Lung (tissue), 12 donors: Measurements from ENCODE around the gene PTPRD. TPM values are rescaled to one million over a fixed set of nuclear protein-coding genes. Genes with fewer than 3 reads are reported as not detected.
A peak's percentile ranks its signal among the peaks of the same experiment; 100 is the strongest.

ENCODE experiments used
- ATAC-seq: fragments of 200-7000 bp; cut with Tn5 transposase; one replicate; pipeline ENCODE4 v1.9.1; 2020; ENCODE audit warnings: moderate number of reproducible peaks; ENCODE audit not compliant: insufficient read depth, low FRiP score
- DNase-seq, 3 donors: peaks; one replicate each; pipeline ENCODE4 v3.0.0-alpha.2; 2013 to 2017
- H3K27ac ChIP-seq, 2 donors: one replicate each; pipeline ENCODE4 v1.5.1; 2013; ENCODE audit warnings: mild to moderate bottlenecking in 2 of 2, moderate library complexity in 2 of 2, control low read depth in 1 of 2, inconsistent platforms in 1 of 2, low read depth in 1 of 2, low read length in 1 of 2
- H3K27me3 ChIP-seq, 3 donors: one replicate each; pipeline ENCODE4 v1.5.1; 2013; ENCODE audit warnings: low read length in 2 of 3; ENCODE audit not compliant: control insufficient read depth in 3 of 3, insufficient read depth in 3 of 3
- H3K36me3 ChIP-seq, 4 donors: one replicate each; pipeline ENCODE4 v1.5.1; 2013; ENCODE audit warnings: low read length in 4 of 4, mild to moderate bottlenecking in 1 of 4, moderate library complexity in 1 of 4; ENCODE audit not compliant: control insufficient read depth in 4 of 4, insufficient read depth in 4 of 4
- H3K4me1 ChIP-seq, 5 donors: one replicate each; pipeline ENCODE4 v1.5.1; 2013; ENCODE audit warnings: low read length in 5 of 5, mild to moderate bottlenecking in 2 of 5, moderate library complexity in 1 of 5; ENCODE audit not compliant: control insufficient read depth in 5 of 5, insufficient read depth in 5 of 5
- H3K4me3 ChIP-seq: one replicate; pipeline ENCODE4 v1.5.1; 2013; ENCODE audit warnings: mild to moderate bottlenecking, control low read depth, moderate library complexity
- H3K9ac ChIP-seq, 2 donors: one replicate each; pipeline ENCODE4 v1.5.1; 2013; ENCODE audit warnings: low read length in 2 of 2, control low read depth in 1 of 2; ENCODE audit not compliant: insufficient read depth in 1 of 2
- H3K9me3 ChIP-seq, 4 donors: one replicate each; pipeline ENCODE4 v1.5.1; 2013; ENCODE audit warnings: low read length in 3 of 4, mild to moderate bottlenecking in 1 of 4, moderate library complexity in 1 of 4; ENCODE audit not compliant: control insufficient read depth in 4 of 4, insufficient read depth in 3 of 4
- WGBS, 2 donors: extraction: QIAGEN DNeasy Blood & Tissue Kit; methylation state at CpG; one replicate each; pipeline ENCODE4 v1.1.7; 2013; 5-methylcytosine and 5-hydroxymethylcytosine counted together
- polyA plus RNA-seq, 2 donors: library from polyadenylated mRNA; stranded (reverse); fragments of 200-250 nt; gene quantifications; one replicate each; pipeline ENCODE4 v1.2.1, GENCODE V29; 2013
- total RNA-seq, 2 donors: library from RNA; depleted of rRNA in 1 of 2; stranded (reverse); fragments of >200 nt in 1 of 2; gene quantifications; one replicate each; pipeline ENCODE4 v1.2.1, GENCODE V29; 2014 to 2021
- TF ChIP-seq, protein P1 (sequence below): IDR thresholded peaks from 2 replicates; pipeline ENCODE4 v1.5.1; 2012; ENCODE audit warnings: mild to moderate bottlenecking; ENCODE audit errors: control extremely low read depth, extremely low read depth
- donor health status: control.
- donor health status: control.
- donor health status: Bipolar disorder and iron deficiency.
- donor health status: healthy.
- donor health status: DM: yes; HTN: yes; CAD: no.

The PTPRD gene
- total and polyA plus RNA-seq, 4 donors = 1.9 to 145 (median 13.7) TPM

DNA sequence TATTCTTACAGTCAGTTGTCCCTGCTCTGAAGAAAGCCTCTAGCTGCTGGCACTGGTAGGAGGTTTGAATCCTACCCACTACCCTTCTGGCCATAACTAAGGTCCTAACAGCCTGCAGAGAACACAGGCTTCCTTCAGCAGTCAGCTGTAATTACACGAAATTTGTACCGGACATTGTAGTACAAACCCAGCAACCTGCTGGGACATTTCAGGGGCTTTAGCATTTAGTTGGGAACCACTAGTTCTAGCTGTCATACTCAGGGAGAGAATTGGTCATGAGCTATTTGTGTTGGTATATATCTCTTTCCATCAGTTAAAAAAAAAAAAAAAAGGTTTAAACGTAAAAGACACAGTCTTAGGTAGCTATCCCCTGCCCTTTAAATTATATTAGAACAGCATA, 1743.0 kb downstream of the PTPRD start:
- DNase-seq (no peak), ATAC-seq (no peak)
- Histone ChIP-seq H3K36me3 (no peaks in the 10 kb centered on the region), H3K27me3 (peaks cover 0 to 2% (median 0%) of the 10 kb centered on the region in 3 donors), H3K4me3 (no peak overlapping the region), H3K9me3 (peaks cover 0 to 2% (median 0%) of the 10 kb centered on the region in 4 donors), H3K4me1 (peaks cover 0 to 14% (median 0%) of the 10 kb centered on the region in 5 donors), H3K9ac (no peak overlapping the region), H3K27ac (no peak overlapping the region)
- 90 to 97% methylated on average over 3 of the region's 3 CpGs for WGBS, 2 donors
- TF ChIP-seq, protein P1, sequence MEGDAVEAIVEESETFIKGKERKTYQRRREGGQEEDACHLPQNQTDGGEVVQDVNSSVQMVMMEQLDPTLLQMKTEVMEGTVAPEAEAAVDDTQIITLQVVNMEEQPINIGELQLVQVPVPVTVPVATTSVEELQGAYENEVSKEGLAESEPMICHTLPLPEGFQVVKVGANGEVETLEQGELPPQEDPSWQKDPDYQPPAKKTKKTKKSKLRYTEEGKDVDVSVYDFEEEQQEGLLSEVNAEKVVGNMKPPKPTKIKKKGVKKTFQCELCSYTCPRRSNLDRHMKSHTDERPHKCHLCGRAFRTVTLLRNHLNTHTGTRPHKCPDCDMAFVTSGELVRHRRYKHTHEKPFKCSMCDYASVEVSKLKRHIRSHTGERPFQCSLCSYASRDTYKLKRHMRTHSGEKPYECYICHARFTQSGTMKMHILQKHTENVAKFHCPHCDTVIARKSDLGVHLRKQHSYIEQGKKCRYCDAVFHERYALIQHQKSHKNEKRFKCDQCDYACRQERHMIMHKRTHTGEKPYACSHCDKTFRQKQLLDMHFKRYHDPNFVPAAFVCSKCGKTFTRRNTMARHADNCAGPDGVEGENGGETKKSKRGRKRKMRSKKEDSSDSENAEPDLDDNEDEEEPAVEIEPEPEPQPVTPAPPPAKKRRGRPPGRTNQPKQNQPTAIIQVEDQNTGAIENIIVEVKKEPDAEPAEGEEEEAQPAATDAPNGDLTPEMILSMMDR = no peak

DNA sequence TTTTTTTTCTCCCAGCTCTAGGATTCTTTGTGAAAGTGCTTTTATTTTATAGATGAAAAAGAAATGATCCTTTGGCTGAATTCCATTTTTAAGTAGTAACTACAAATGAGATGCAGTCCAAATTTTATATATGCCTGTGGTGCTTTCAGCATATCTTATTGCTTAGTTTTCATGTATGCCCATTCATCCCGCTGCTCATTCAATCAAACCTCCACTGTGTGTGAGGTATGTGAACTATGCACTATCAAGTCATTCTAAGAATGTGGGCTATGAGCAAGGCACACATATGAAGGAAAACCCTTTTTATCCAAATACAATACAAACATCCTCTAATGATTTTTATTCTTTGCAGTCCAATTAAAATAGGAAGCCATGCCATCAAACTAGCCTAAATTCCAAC, 1744.2 kb downstream of the PTPRD start:
- Histone ChIP-seq H3K27ac (no peak overlapping the region), H3K27me3 (peaks cover 0 to 2% (median 0%) of the 10 kb centered on the region in 3 donors), H3K9ac (no peak overlapping the region), H3K36me3 (no peaks in the 10 kb centered on the region), H3K9me3 (peaks cover 0 to 2% (median 0%) of the 10 kb centered on the region in 4 donors), H3K4me1 (peaks cover 0 to 14% (median 3%) of the 10 kb centered on the region in 5 donors), H3K4me3 (no peak overlapping the region)
- no peak for DNase-seq
- WGBS, 2 donors = 88% methylated on average over 1 of the region's 1 CpG
- ATAC-seq = no peak
- TF ChIP-seq, protein P1 = no peak

DNA sequence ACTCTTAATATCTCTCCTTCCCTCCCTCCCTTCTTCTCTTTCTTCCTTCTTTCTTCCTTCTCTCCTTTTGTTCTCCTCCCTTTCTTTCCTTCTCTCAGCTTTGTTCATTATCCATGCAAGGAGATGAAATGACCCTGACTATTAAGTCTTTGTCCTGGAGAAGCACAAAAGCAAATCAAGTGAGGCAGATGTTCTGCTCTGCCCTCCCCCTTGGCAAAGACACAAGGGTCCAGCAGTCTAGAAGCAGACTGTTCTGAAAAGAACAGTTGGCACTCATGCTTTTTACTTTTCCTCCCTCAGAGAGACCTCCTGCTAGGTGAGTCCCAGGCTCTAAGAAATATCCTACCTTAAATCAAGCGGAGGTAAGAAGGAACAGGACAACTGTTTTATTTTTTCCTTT, 1745.7 kb downstream of the PTPRD start:
- 93 to 100% methylated on average over 1 of the region's 1 CpG for WGBS, 2 donors
- Histone ChIP-seq H3K27me3 (peaks cover 0 to 3% (median 0%) of the 10 kb centered on the region in 3 donors), H3K4me3 (no peak overlapping the region), H3K9ac (no peak overlapping the region), H3K4me1 (peaks cover 0 to 11% (median 3%) of the 10 kb centered on the region in 5 donors), H3K9me3 (peaks cover 0 to 2% (median 0%) of the 10 kb centered on the region in 4 donors), H3K27ac (no peak overlapping the region), H3K36me3 (no peaks in the 10 kb centered on the region)
- TF ChIP-seq, protein P1 = no peak
- DNase-seq (no peak), ATAC-seq (no peak)

DNA sequence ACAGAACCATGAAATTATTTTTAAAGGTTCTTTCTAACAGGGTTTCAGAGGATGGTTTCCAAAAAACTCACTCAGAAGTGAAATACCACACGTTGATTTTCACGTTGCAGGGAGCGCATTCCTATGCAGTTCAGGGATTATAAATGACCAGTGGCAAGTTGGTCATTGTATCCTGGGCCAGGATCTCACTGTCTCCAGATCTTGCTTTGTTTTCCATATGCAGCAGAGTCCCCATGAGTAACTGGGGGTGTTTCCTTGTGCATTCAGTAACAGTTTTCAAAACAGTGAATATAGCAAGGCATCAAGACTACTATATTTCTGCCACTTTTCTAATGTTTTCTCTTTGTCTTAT, 1748.3 kb downstream of the PTPRD start:
- ATAC-seq (no peak), DNase-seq (no peak)
- peaks cover 0 to 5% (median 3%) of the 10 kb centered on the region in 3 donors for H3K27me3 ChIP-seq
- no peak overlapping the region for H3K27ac ChIP-seq
- WGBS, 2 donors = 68 to 78% methylated on average over 3 of the region's 3 CpGs
- H3K9ac ChIP-seq = peak overlapping the region in 1 of 2 donors; percentile 13
- H3K36me3 ChIP-seq = no peaks in the 10 kb centered on the region
- no peaks in the 10 kb centered on the region for H3K9me3 ChIP-seq
- TF ChIP-seq, protein P1 = no peak
- peaks cover 0 to 19% (median 2%) of the 10 kb centered on the region in 5 donors for H3K4me1 ChIP-seq
- no peak overlapping the region for H3K4me3 ChIP-seq
